Esophagus muscularis mucosa (tissue), 4 donors: Measurements from ENCODE around the gene TFRC. TPM values are rescaled to one million over a fixed set of nuclear protein-coding genes. Genes with fewer than 3 reads are reported as not detected.
"Not testable (repeated sequence)": the region's sequence is repeated elsewhere in the genome, so short reads cannot be mapped to it uniquely, and the experiment has no call there.

Experiments used
- DNase-seq: peaks from one replicate; pipeline ENCODE4 v3.0.0-alpha.2; 2017; ENCODE audit errors: extremely low spot score
- H3K27ac ChIP-seq, 4 donors: fragments of 200-600 bp; sonication (generic); replicated peaks in 1 of 4; 1 replicate in 3 of 4; 2 replicates in 1 of 4; pipeline ENCODE4 v1.5.1; 2016 to 2019; ENCODE audit warnings: mild to moderate bottlenecking in 1 of 4
- H3K27me3 ChIP-seq, 4 donors: fragments of 200-600 bp; sonication (generic); one replicate each; pipeline versions ENCODE4 v1.5.1 to v1.6.0; 2016 to 2019
- H3K36me3 ChIP-seq, 4 donors: fragments of 200-600 bp; sonication (generic); one replicate each; pipeline ENCODE4 v1.5.1; 2016 to 2019
- H3K4me1 ChIP-seq, 4 donors: fragments of 200-600 bp; sonication (generic); one replicate each; pipeline ENCODE4 v1.5.1; 2016 to 2019
- H3K4me3 ChIP-seq, 4 donors: fragments of 200-600 bp; sonication (generic); 1 replicate in 2 of 4; 2 replicates in 2 of 4; pipeline ENCODE4 v1.5.1; 2016 to 2019; ENCODE audit warnings: mild to moderate bottlenecking in 4 of 4, moderate library complexity in 1 of 4
- H3K9me3 ChIP-seq, 4 donors: fragments of 200-600 bp; sonication (generic); 1 replicate in 3 of 4; 2 replicates in 1 of 4; pipeline ENCODE4 v1.5.1; 2016 to 2019
- EP300 ChIP-seq: sonication (generic); formaldehyde crosslinking; IDR thresholded peaks from one replicate; pipeline ENCODE4 v1.6.1; 2017; ENCODE audit warnings: antibody characterized with exemption
- POLR2A ChIP-seq: fragments of 450-650 bp; IDR thresholded peaks from one replicate; pipeline ENCODE4 v1.6.1; 2017; ENCODE audit warnings: antibody characterized with exemption, moderate library complexity, mild to moderate bottlenecking, low read depth
- POLR2AphosphoS5 ChIP-seq, 2 donors: sonication (generic); formaldehyde crosslinking; IDR thresholded peaks; one replicate each; pipeline ENCODE4 v1.6.1; 2017; ENCODE audit warnings: antibody characterized with exemption in 2 of 2
- WGBS: methylation state at CpG from one replicate; pipeline ENCODE4 v1.1.5; 2018; 5-methylcytosine and 5-hydroxymethylcytosine counted together
- intact Hi-C: fragments of 100-400 bp; cut with DNase I; formaldehyde crosslinking; loops from one replicate; pipeline ENCODE4 v1.15.1; 2023
- total RNA-seq, 4 donors: library from RNA; depleted of rRNA; stranded (reverse); fragments of >200 nt; gene quantifications; one replicate each; pipeline versions ENCODE4 v1.1.0 to v1.2.1, GENCODE V29; 2016
- TF ChIP-seq, protein P1 (sequence below), 3 experiments: fragments of 200-600 bp in 2 of 3; fragments of 450-650 bp in 1 of 3; sonication (generic) in 2 of 3; IDR thresholded peaks; one replicate each; pipeline ENCODE4 v1.5.1; 2017 to 2019; ENCODE audit warnings: antibody characterized with exemption in 3 of 3, mild to moderate bottlenecking in 2 of 3, moderate library complexity in 1 of 3

The TFRC gene
- total RNA-seq, 4 donors from 2014 or later: 47.5 to 81.3 (median 57.7) TPM

DNA sequence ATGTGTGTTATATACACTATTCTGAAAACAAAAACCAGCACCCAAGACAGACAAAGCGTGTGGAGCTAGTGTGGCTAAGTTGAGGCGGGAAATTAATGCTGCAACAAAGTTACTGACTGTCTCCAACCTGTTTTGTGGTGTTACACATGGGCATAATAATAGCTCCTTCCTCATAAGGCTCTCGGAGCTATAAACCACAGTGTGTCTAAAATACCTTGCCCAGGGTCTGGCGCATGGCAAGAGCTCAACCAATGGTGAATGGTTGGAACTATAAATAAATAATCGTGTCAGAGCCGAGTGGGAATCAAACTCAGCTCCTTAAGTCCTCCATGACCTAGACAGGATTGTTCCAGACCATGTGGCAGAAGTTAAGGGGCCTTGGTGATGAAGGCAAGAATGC lies 35.9 kb upstream of the TFRC start:
- H3K27me3 ChIP-seq: no peaks in the 10 kb centered on the region
- no peak for TF ChIP-seq POLR2AphosphoS5 (IDR thresholded peaks at IDR 0.05)
- TF ChIP-seq EP300: no peak
- TF ChIP-seq, protein P1, sequence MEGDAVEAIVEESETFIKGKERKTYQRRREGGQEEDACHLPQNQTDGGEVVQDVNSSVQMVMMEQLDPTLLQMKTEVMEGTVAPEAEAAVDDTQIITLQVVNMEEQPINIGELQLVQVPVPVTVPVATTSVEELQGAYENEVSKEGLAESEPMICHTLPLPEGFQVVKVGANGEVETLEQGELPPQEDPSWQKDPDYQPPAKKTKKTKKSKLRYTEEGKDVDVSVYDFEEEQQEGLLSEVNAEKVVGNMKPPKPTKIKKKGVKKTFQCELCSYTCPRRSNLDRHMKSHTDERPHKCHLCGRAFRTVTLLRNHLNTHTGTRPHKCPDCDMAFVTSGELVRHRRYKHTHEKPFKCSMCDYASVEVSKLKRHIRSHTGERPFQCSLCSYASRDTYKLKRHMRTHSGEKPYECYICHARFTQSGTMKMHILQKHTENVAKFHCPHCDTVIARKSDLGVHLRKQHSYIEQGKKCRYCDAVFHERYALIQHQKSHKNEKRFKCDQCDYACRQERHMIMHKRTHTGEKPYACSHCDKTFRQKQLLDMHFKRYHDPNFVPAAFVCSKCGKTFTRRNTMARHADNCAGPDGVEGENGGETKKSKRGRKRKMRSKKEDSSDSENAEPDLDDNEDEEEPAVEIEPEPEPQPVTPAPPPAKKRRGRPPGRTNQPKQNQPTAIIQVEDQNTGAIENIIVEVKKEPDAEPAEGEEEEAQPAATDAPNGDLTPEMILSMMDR (IDR thresholded peaks at IDR 0.05): no peak
- TF ChIP-seq POLR2A: no peak
- H3K27ac ChIP-seq: no peak overlapping the region
- DNase-seq: no peak
- H3K4me3 ChIP-seq: no peak overlapping the region
- no peaks in the 10 kb centered on the region for H3K9me3 ChIP-seq
- H3K4me1 ChIP-seq: no peaks in the 10 kb centered on the region
- H3K36me3 ChIP-seq: no peaks in the 10 kb centered on the region
- 76% methylated on average over 6 of the region's 6 CpGs for WGBS
- intact Hi-C loops: no loop called here

DNA sequence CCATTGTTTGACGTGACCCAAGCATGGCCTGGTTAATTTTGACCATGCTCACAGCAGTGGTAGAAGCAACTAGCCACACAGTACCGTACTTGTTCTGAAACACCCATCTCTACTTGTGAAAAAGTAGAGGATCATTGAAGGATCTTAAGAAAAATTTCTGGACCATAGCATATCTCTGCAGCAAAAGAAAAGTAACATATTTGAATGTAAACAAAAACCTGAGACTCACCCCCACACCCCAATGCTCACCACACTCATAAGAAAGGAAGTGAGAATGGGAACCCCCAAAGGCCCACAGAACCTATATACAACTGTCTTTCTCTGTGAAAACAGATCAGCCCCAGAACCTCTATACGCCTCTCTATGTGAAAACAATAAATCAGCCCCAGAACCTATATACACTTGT lies 33.8 kb upstream of the TFRC start:
- TF ChIP-seq, protein P1 (IDR thresholded peaks at IDR 0.05): no peak
- TF ChIP-seq EP300: no peak
- no peak for TF ChIP-seq POLR2AphosphoS5 (IDR thresholded peaks at IDR 0.05)
- no peak for TF ChIP-seq POLR2A

DNA sequence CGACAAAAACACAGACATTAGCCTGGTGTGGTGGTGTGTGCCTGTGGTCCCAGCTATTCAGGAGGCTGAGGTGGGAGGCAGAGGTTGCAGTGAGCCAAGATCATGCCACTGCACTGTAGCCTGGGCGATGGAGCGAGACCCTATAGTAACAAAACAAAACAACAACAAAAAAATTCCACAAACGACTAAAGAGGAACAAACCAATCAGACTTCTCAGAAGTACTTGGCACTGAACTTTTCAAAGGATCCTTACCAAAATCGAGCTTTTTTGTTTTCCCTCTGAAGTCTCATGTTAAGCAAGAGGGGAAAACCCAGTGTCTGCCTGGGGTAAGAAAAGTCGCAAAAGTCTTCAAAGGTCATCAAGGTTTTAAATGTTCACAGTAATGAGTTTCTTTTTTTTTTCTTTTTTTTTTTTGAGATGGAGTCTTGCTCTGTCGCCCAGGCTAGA lies 30.1 kb upstream of the TFRC start:
- Histone ChIP-seq H3K36me3 (no peaks in the 10 kb centered on the region), H3K27me3 (peaks cover 0 to 7% (median 0%) of the 10 kb centered on the region in 4 donors), H3K27ac (no peak overlapping the region), H3K4me3 (no peak overlapping the region), H3K4me1 (no peaks in the 10 kb centered on the region), H3K9me3 (no peaks in the 10 kb centered on the region)
- 76% methylated on average over 6 of the region's 7 CpGs for WGBS
- intact Hi-C loops: no loop called here
- no peak for TF ChIP-seq EP300
- TF ChIP-seq, protein P1 (IDR thresholded peaks at IDR 0.05): no peak
- TF ChIP-seq POLR2A: no peak
- no peak for TF ChIP-seq POLR2AphosphoS5 (IDR thresholded peaks at IDR 0.05)
- DNase-seq: no peak

More for the DNA sequence above, 33.8 kb upstream of the TFRC start:
- Histone ChIP-seq H3K27ac (no peak overlapping the region), H3K27me3 (no peaks in the 10 kb centered on the region), H3K4me1 (no peaks in the 10 kb centered on the region), H3K36me3 (no peaks in the 10 kb centered on the region), H3K4me3 (no peak overlapping the region), H3K9me3 (no peaks in the 10 kb centered on the region)
- intact Hi-C loops: no loop called here
- 80% methylated on average over 3 of the region's 3 CpGs for WGBS
- DNase-seq: no peak

DNA sequence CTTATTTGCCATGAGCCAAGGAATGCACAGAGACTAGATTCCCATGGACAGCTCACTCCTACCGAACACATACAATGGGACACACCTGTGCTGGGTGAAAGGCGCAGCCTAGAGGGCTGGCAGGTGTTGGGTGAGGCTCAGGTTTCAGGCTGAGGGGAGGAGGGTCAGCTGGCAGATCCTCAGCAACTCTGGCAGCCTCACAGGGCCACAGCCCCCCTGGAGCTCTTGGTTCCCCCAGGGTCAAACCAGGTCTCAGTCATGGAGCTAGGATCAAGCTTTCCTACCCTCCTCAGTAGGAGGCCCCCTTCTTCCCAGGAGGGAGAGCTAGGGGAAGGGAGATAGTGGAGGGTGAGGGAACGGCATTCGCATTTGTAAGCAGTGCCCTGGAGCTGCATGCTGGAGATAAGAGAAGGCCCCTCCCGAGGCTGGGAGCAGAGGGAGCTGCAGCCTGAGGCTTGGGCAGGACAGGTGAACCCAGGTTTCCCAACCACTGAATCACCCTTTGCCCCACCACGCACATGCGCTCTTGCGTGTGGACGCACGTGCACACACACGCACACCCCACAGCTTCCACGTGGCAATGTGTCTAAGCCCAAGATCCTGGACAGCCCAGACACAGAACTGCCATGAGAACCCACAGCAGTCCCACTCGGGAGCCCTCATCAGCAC lies 26.3 kb upstream of the TFRC start:
- Histone ChIP-seq H3K27ac (no peak overlapping the region), H3K27me3 (peaks cover 0 to 7% (median 0%) of the 10 kb centered on the region in 4 donors), H3K36me3 (no peaks in the 10 kb centered on the region), H3K4me3 (no peak overlapping the region), H3K9me3 (no peaks in the 10 kb centered on the region), H3K4me1 (no peaks in the 10 kb centered on the region)
- DNase-seq: no peak
- intact Hi-C loops: no loop called here
- TF ChIP-seq, protein P1 (IDR thresholded peaks at IDR 0.05): no peak
- TF ChIP-seq POLR2A (no peak), EP300 (no peak), POLR2AphosphoS5 (IDR thresholded peaks at IDR 0.05) (no peak)
- WGBS: 62% methylated on average over 13 of the region's 13 CpGs

DNA sequence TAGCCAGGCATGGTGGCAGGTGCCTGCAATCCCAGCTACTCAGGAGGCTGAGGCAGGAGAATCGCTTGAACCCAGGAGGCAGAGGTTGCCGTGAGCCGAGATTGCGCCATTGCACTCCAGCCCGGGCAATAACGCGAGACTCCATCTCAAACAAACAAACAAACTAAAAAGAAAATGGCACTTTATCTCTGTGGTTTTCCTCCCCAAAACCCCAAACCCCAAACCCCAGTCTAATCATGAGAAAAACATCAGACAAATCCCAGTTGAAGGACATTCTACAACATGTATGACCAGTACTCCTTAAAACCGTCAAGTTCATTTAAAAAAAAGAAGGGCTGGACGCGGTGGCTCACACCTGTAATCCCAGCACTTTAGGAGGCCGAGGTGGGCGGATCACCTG lies 22.8 kb upstream of the TFRC start:
- WGBS: 92% methylated on average over 12 of the region's 12 CpGs
- H3K4me3 ChIP-seq, H3K4me1 ChIP-seq, H3K9me3 ChIP-seq, H3K36me3 ChIP-seq, H3K27ac ChIP-seq, DNase-seq, intact Hi-C loops, H3K27me3 ChIP-seq: not testable (repeated sequence)

DNA sequence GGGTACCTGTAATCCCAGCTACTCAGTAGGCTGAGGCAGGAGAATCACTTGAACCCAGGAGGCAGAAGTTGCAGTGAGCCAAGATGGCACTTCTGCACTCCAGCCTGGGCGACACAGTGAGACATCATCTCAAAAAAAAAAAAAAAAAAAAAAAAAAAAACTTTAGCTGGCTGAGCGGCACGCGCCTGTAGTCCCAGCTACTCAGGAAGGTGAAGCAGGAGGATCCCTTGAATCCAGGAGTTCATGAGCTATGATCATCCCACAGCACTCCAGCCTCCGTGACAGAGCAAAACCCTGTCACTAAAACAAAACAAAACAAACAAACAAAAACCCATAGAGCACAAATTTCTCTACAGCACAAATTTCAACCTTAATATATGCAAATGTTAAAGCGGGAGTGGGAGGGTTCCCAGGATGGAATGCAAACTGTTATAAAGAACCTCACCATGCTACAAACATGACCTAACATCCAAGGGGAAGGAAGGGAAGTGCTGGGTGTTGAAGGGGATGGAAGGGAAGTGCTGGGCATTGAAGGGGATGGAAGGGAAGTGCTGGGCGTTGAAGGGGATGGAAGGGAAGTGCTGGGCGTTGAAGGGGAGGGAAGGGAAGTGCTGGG lies 16.6 kb upstream of the TFRC start:
- intact Hi-C loops, H3K36me3 ChIP-seq, DNase-seq, H3K9me3 ChIP-seq, H3K27me3 ChIP-seq, H3K4me3 ChIP-seq, H3K27ac ChIP-seq: not testable (repeated sequence)
- WGBS: 59% methylated on average over 8 of the region's 8 CpGs
- H3K4me1 ChIP-seq: peaks cover 5 to 19% (median 13%) of the 10 kb centered on the region in 4 donors
